HG02884 (cell line): Measurements from ENCODE around the gene POGZ.
"Not testable (repeated sequence)": the region's sequence is repeated elsewhere in the genome, so short reads cannot be mapped to it uniquely, and the experiment has no call there.

Experiments
- ATAC-seq: cut with Tn5 transposase; IDR thresholded peaks from one replicate; pipeline ENCODE4 v1.9.1; 2021; ENCODE audit warnings: mild to moderate bottlenecking, moderate library complexity; ENCODE audit not compliant: unreplicated experiment

POGZ gene

GRCh38 chr1:151419819-151420218, 39.5 kb downstream of the POGZ start:
- ATAC-seq, result no peak

DNA sequence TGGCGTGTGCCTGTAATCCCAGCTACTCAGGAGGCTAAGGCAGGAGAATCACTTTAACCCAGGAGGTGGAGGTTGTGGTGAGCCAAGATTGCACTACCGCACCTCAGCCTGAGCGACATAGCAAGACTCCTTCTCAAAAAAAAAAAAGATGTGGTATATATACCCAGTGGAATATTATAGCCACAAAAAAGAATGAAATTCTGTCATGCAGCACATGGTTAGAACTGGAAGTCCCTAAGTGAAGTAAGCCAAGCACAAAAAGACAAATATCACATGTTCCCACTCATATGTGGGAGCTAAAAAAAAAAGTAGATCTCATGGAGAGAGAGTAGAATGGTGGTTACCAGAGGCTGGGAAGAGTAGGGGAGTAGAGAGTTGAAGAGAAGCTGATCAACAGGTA, 41.2 kb downstream of the POGZ start:
- no peak for ATAC-seq

GRCh38 chr1:151416231-151416630, 43.1 kb downstream of the POGZ start:
- no peak for ATAC-seq

GRCh38 chr1:151411884-151412283, 47.4 kb downstream of the POGZ start:
- ATAC-seq, result no peak

GRCh38 chr1:151408891-151409290, 50.4 kb downstream of the POGZ start:
- ATAC-seq, result no peak

- ATAC-seq, result no peak
Measured at GRCh38 chr1:151407304-151407703, 52.0 kb downstream of the POGZ start.

DNA sequence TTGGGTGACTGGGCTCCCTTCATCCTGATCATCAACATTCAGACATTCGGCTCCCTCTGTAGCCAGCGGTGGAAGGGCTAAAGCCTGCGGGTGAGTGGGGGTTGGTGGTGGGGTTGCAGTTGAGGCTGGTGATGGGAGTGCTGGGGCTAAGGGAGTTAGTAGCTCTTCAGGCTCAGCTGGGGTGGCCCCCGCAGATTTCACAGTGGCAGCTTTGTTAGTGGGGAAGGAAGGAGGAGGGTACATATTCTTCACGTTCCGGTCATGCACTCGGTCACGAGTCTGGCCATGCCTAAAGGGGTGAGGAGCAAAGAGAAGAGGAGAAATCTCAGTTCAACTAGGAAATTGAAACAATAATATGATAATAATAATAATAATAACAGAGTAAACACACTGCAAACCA, 53.1 kb downstream of the POGZ start:
- no peak for ATAC-seq

GRCh38 chr1:151405187-151405951, 53.9 kb downstream of the POGZ start:
- no peak for ATAC-seq

DNA sequence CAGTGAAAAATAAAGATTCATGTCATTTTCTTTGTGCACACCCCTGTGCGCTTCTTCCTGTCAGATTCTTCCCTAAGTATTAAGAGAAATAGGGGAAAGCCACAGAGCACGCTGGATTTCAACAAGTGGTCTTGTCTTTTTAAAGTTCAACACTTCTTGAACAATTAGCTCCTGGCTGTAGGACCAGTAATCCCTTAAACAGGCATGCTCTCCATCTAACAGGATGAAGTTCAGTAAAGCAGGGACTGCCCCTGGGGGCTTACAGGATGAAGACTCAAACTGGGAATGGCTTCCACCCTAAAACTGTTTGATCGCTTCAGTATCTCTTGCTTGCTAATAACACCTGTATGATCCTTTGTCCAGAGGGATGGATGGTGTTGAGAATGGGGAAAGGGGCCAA, 55.7 kb downstream of the POGZ start:
- ATAC-seq, result no peak

GRCh38 chr1:151402764-151403163, 56.5 kb downstream of the POGZ start:
- no peak for ATAC-seq

- ATAC-seq, result no peak
Measured at GRCh38 chr1:151401860-151402259, 57.4 kb downstream of the POGZ start.

GRCh38 chr1:151401125-151401788, 58.0 kb downstream of the POGZ start:
- no peak for ATAC-seq

GRCh38 chr1:151399324-151400171, 59.7 kb downstream of the POGZ start, which contains the start of gene PSMB4:
Gene PSMB4, plus strand, starts transcription at chr1:151399573. Its CDS starts 15 bp downstream, at chr1:151399588.
- ATAC-seq, result peak; percentile 72

- ATAC-seq, result not testable (repeated sequence)
Measured at GRCh38 chr1:151396265-151396664, 63.0 kb downstream of the POGZ start.

DNA sequence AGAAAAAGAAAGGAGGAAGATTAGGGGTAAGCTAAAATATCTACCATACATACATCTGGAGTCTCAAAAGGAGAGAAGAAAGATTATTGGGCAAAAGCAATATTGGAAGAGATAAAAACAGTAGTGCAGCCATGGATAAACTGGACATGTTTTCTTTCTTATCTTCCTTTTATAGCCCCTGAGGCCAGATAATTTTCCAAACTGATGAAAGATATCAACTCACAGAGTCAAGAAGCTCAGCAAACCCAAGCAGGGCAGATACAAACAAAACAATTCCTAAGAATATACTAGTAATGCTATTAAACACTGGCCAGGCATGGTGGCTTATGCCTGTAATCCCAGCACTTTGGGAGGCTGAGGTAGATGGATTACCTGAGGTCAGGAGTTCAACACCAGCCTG, 65.7 kb downstream of the POGZ start:
- ATAC-seq, result no peak

DNA sequence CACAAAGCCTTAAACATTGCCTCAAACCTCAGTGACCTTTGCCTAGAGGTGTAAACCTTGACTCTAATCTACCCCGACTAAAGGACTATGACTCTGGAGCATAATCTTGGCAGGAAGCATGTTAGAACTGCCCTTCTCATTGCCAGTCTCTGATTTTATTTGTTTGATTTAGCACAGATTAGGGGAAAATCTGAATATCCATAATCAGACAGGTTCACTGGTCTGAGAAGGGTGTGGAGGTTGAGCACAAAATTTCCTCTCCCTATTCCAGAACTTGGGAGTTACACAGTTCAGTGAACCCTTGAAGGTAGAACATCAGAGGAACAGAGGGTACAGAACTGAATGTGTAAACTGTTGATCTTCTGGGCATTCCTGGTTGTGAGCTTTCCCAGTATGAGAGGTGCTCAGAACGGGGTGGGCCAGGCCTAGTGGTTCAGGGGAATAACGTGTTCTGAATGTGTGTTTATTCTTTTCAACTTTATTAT, 68.2 kb downstream of the POGZ start:
- ATAC-seq, result no peak

DNA sequence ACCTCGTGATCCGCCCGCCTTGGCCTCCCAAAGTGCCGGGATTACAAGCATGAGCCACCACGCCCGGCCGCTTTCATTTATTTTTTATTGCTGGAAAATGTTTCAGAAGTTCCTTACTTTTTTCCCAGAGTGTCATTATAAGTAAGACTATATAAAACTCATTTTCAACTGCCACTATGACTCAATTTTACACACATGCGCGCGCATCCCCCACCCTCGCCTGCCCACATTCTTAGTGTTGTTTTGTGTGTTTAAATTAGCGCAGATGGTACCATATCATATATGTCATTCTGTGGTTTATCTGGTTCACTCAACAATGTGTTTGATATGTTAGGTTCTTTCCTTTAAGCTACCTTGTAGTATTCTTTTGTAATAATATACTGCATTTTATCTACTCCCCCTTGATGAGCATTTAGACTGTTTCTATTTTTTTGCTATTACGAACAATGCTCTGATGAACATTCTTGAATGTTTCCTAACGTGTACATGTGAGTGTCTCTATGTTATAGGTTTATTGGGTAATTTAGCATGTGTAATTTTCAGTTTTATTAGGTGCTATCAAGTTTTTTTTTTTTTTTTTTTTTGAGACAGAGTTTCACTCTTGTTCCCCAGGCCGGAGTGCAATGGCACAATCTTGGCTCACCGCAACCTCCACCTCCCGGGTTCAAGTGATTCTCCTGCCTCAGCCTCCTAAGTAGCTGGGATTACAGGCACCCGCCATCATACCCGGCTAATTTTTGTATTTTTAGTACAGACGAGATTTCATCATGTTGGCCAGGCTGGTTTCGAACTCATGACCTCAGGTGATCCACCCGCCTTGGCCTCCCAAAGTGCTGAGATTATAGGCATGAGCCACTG, 68.8 kb downstream of the POGZ start:
- not testable (repeated sequence) for ATAC-seq

DNA sequence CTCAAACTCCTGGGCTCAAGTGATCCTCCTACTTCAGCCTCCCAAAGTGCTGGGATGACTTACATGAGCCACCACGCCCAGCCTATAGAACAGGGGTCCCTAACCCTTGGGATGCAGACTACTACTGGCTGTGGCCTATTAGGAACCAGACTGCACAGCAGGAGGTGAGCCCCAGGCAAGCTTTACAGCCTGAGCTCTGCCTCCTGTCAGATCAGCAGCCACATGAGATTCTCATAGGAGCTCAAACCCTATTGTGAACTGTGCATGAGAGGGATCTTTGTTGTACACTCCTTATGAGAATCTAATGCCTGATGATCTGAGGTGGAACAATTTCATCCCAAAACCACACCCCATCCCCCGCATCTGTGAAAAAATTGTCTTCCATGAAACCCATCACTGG, 73.3 kb downstream of the POGZ start:
- no peak for ATAC-seq

GRCh38 chr1:151384584-151384983, 74.7 kb downstream of the POGZ start:
- ATAC-seq, result no peak

DNA sequence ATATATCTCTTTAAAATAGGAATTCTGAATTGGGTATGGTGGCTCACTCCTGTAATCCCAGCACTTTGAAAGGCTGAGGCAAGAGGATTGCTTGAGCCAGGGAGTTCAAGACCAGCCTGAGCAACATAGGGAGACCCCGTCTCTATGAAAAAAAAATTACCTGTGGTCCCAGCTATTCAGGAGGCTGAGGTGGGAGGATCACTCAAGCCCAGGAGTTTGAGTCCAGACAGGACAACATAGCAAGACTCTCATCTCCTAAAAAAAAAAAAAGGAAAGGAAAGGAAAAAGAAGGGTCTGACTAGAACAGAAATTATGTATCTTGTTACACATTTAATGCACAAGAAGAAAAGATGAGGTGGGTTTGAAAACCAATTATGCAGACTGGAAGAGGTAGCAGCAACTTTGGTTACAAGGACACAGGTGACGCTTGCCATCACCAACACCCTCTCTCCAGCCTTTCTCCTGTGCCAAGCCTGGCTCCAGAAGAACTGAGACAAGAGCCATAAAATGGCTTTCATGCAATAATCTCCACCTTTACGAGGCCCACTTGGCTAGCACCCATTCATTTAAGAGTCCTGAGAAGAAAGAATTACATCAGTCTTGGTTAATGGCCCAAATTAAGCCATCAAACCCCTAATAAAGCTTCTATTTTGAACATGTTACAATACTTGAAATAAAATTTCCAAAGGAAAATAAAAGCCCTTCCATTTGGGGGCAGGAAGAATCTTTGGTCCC, 82.0 kb downstream of the POGZ start:
- ATAC-seq, result no peak
